DLD1 (cell line): ENCODE data around the gene VCX.
"Not testable (repeated sequence)": the region's sequence is repeated elsewhere in the genome, so short reads cannot be mapped to it uniquely, and the experiment has no call there.

Experiments used
- in situ Hi-C: cut with HindIII; loops from 2 replicates; pipeline ENCODE4 v1.10.0; 2017; ENCODE audit warnings: low sequenced_read_pairs

The VCX gene

DNA sequence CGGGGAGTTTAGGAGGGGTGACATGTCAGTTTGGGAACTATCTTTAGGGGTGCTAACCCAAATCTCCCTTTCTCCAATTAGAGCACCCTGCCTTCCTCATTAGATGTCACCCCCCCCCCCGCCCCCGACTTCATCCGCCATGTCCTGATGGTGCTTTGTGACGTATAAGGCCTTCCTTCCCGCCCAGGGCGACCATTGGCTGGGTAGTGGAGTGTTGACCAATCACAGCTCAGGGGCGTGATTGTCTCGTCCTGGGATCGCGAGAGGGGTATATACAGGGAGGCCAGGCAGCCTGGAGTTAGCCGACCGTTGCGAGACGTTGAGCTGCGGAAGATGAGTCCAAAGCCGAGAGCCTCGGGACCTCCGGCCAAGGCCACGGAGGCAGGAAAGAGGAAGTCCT lies at the start of gene VCX:
VCX (plus strand) TSS at position 301 of the 400 bp plus-strand sequence; CDS start at position 334, 33 bp downstream.
- in situ Hi-C loops = not testable (repeated sequence)

DNA sequence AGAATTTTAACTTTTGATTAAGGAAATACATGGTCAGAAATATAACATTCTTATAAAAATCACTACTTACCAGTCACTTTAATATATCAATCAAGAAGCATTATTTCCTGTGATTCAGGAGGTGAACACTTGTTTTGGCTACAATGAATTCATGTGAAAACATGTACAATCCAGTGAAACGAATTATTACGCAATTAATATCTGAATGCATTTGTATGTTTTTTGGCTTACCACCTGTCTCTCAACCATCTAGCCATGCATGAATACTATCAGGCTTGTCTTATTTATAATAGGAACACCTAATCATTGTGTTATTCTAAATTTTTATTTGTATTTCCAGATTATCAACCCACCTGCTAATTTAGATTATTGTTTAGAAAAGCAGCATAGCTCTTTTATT lies 44.6 kb upstream of the VCX start:
- in situ Hi-C loops = no loop called here

DNA sequence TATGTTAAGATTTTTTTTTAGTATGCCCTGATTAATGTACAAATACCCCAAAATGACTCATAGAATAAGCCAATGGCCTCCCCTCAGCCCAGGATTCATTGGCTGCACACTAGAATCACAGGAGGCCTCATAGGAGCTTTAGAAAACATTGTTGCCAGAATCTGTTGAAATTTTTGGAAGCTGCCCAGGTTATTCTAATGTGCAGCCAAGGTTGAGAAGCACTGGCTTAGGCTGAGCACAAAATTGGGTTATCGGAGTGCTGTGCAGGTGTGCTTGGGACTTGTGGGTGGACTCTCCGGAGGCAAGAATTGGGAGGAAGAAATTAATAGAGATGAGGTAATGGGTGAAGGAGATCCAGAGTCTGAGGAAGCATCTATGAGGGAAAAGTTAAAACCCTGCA lies 41.3 kb upstream of the VCX start:
- in situ Hi-C loops = no loop called here

GRCh38 chrX:7815166-7815805 lies 27.7 kb upstream of the VCX start:
- in situ Hi-C loops = no loop called here

DNA sequence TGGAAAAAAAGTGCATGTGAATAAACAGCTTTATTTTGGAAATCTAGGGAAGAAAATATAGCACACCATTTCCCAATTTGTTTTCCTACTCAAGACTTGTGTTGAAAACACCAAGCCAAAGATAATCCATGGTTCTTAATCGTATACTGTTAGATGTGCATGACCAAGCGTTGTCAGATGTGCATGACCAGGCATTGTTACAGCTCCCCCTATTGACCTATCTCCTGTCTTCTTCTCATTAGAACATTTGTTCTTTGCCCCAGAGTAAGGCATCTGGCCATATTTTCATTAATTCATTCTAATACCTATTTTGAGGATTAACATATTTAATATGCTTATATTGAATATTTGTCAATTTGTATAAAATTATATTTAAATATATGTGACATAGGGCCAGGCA lies 14.4 kb upstream of the VCX start:
- in situ Hi-C loops = no loop called here

DNA sequence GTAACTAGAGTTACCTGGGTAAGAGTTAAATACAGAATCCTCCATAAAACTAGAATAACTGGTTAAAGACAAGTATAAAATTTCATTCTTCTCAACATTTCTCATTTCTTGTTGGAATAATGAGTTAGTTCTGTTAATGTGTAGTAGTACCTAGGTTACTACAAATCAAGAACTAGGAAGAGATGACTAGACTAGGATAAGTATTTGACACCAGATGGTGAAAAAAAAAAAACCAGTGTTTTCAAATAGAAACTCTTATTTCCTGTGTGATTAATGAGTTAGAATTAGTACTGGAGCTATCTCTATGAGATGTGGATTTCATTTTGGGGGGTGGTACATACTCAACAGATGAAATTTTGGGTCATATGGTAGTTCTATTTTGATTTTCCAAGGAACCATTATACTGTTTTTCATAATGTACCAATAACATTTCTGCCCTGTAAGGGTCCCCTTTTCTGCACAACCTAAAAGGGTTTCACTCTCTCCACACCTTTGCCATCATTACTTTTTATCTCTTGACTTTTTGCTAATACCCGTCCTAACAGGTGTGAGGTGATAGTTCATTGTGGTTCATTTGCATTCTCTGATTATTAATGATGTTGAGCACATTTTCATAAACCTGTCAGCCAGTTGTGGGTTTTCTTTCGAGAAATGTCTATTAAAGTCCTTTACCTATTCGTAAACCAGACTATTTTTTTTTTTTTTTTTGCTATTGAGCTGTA lies 1.7 kb upstream of the VCX start:
- in situ Hi-C loops = no loop called here

GRCh38 chrX:7852166-7852565 lies 9.2 kb downstream of the VCX start:
- in situ Hi-C loops = no loop called here

DNA sequence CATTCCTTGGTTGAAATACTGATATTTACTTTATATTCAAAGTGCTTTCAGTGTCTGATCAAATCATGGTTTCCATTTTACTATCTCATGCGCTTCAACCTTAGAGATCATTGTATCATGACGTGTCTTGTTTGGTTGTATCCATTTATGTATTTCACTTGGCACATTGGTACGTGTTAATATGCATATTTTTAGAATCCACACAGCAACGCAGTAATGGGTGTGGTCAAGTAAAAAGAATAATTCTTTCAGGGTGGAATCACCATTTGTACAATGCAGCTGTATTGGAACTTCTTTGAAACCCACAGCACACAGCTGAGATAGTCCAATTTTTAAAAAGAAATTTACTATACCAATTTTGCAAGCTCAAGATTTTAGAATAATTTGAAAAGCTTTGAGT lies 29.1 kb downstream of the VCX start:
- in situ Hi-C loops = no loop called here

DNA sequence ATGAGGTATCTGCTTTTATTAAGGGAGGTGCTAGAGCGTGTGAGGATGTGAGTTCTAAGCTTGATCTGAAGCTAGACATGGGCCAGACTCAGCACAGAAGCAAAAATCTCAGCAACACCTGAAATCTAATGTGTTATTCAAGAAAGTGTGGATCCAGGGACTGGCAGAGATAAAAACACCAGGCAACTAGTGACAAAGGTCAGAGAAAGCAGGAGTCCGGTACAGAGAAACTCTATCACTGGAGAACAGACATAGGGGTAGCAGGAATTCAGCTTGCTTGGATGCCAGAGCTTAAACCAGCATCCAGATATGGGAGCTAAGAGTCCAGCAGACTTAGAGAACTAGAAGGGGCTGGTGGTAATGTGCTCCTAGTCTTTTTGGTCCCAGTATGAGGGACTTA lies 34.0 kb downstream of the VCX start:
- in situ Hi-C loops = no loop called here

GRCh38 chrX:7889135-7889534 lies 46.2 kb downstream of the VCX start:
- in situ Hi-C loops = no loop called here

DNA sequence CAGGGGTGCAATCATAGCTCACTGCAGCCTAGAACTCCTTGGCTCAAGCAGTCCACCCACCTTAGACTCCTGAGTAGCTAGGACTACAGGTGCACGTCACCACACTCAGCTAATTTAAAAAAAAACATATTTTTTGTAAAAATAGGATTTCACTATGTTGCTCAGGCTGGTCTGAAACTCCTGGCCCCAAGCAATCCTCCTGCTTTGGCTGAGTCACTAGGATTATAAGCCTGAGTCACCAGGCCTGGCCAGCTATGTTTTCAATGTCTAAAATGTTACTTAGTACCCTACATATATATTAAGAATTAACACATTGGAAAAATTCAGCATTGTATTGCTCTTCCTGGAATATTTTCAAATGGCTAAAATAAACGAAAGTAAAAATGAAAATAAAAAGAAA lies 46.7 kb downstream of the VCX start:
- in situ Hi-C loops = no loop called here

DNA sequence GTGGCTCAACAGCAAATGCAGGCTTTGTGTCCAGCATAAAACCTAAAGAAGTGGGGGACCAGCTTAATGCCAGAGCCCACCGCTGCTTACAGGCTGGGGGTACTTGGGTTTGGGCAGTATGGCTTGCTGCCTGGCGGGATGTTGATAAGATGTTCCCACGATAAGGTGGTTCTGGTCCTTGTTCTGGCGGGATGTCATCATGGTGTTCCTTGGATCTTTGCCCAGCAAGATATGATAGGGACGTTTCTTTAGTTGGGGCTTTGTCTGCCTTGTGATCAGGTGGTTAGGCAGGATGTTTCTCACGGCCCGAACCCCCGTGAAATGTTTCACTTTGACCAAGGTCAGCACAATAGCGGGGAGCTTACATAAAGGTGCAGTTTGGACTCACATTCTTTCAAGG lies 49.0 kb downstream of the VCX start:
- in situ Hi-C loops = no loop called here
